Measurements from ENCODE around the gene SOX10. TPM values are rescaled to one million over a fixed set of nuclear protein-coding genes. Genes with fewer than 3 reads are reported as not detected.

SOX10 gene
- total and polyA plus RNA-seq, 2 donors from 2014 or later = 0.22 to 1.5 TPM

DNA sequence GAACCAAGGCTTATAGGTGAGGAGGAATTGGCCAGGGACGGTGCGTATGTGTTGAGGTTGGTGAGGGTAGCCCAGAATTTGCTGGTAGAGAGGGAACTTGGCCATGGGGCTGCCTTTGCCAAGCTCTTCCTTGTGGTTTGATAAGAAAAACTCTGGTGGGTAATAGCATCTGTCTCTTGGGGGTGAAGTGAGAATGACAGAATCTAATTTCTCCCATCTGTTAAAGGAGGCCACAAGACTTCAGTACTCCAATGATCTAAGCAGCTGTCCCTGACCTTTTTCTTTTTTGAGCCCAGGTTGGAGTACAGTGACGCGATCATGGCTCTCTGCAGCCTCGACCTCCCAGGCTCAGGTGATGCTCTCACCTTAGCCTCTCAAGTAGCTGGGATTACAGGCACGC lies 36.9 kb upstream of the SOX10 start:
- Histone ChIP-seq H3K27ac (ENCODE audit: low read depth in 2 of 2, low read length in 2 of 2) (no peak overlapping the region), H3K4me3 (ENCODE audit: low read length in 3 of 3) (no peak overlapping the region), H3K36me3 (ENCODE audit: control insufficient read depth in 2 of 3, insufficient read depth in 3 of 3, low read length in 3 of 3) (no peaks in the 10 kb centered on the region), H3K27me3 (ENCODE audit: control insufficient read depth, insufficient read depth, low read length) (no peaks in the 10 kb centered on the region), H3K9ac (ENCODE audit: low read length in 3 of 3) (no peak overlapping the region), H3K9me3 (ENCODE audit: control insufficient read depth in 2 of 3, insufficient read depth in 1 of 3, low read length in 3 of 3) (no peaks in the 10 kb centered on the region), H3K4me1 (ENCODE audit: control insufficient read depth in 2 of 3, insufficient read depth in 2 of 3, low read depth in 1 of 3, low read length in 3 of 3) (peaks cover 0 to 5% (median 4%) of the 10 kb centered on the region in 3 donors)
- intact Hi-C loops (cut with DNase I) = no loop called here
- DNase-seq (no peak), FAIRE-seq (no peak)
- no peak for TF ChIP-seq CTCF (IDR thresholded peaks at IDR 0.05; ENCODE audit: borderline replicate concordance, extremely low read depth, insufficient read depth)

DNA sequence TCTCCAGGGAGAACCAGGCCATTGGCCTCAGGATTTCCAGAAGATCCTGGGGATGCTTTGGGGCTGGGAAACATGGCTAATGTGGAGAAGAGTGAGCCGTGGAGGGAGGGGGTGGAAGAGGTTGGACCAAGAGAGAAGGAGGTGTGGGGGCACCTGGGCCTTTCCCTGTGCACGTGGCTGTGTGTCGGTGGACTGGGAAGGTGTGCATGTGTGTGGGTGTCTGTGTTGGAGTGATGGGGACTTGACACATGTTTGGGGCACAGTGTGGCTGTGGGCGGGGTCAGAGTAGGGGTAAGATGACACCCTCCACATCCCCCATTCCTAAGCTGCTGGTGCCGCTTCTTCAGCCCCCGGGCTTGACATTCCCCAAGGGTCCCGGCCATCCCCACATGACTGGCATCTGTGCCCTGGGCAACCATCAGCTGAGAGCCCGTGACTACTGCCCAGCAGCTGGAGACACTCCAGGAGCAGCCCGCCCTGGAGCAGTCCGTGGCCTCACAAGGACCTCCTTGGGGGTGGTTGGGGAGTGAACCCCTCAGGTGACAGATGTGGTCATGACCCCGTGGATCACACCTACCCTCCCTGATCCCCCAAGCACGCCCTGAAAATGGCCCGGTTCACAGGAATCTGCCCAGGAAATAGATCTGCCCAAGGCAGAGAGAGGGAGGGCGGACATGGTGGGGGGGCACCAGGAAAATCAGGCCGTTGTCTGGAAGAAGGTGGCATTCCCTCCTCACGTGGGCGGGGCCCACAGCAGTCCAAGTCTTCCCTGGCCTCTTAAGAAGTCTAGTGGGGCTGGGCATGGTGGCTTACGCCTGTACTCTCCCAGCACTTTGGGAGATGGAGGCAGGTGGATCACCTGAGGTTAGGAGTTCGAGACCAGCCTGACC lies 34.8 kb upstream of the SOX10 start:
- no peak for DNase-seq
- no peak overlapping the region for H3K27ac ChIP-seq (ENCODE audit: low read depth in 2 of 2, low read length in 2 of 2)
- no peaks in the 10 kb centered on the region for H3K27me3 ChIP-seq (ENCODE audit: control insufficient read depth, insufficient read depth, low read length)

GRCh38 chr22:38017939-38018885 lies 33.9 kb upstream of the SOX10 start:
- Histone ChIP-seq H3K4me1 (ENCODE audit: control insufficient read depth in 2 of 3, insufficient read depth in 2 of 3, low read depth in 1 of 3, low read length in 3 of 3) (peaks cover 0 to 5% (median 4%) of the 10 kb centered on the region in 3 donors), H3K9ac (ENCODE audit: low read length in 3 of 3) (no peak overlapping the region), H3K27ac (ENCODE audit: low read depth in 2 of 2, low read length in 2 of 2) (no peak overlapping the region), H3K4me3 (ENCODE audit: low read length in 3 of 3) (no peak overlapping the region), H3K27me3 (ENCODE audit: control insufficient read depth, insufficient read depth, low read length) (no peaks in the 10 kb centered on the region), H3K9me3 (ENCODE audit: control insufficient read depth in 2 of 3, insufficient read depth in 1 of 3, low read length in 3 of 3) (no peaks in the 10 kb centered on the region), H3K36me3 (ENCODE audit: control insufficient read depth in 2 of 3, insufficient read depth in 3 of 3, low read length in 3 of 3) (no peaks in the 10 kb centered on the region)
- FAIRE-seq (no peak), DNase-seq (no peak)
- intact Hi-C loops (cut with DNase I) = no loop called here
- TF ChIP-seq CTCF (IDR thresholded peaks at IDR 0.05; ENCODE audit: borderline replicate concordance, extremely low read depth, insufficient read depth) = no peak

More for the DNA sequence above, 34.8 kb upstream of the SOX10 start:
- H3K36me3 ChIP-seq (ENCODE audit: control insufficient read depth in 2 of 3, insufficient read depth in 3 of 3, low read length in 3 of 3) = no peaks in the 10 kb centered on the region
- intact Hi-C loops (cut with DNase I) = no loop called here
- FAIRE-seq = no peak
- H3K9ac ChIP-seq (ENCODE audit: low read length in 3 of 3) = no peak overlapping the region
- H3K4me3 ChIP-seq (ENCODE audit: low read length in 3 of 3) = no peak overlapping the region
- peaks cover 0 to 5% (median 4%) of the 10 kb centered on the region in 3 donors for H3K4me1 ChIP-seq (ENCODE audit: control insufficient read depth in 2 of 3, insufficient read depth in 2 of 3, low read depth in 1 of 3, low read length in 3 of 3)
- no peak for TF ChIP-seq CTCF (IDR thresholded peaks at IDR 0.05; ENCODE audit: borderline replicate concordance, extremely low read depth, insufficient read depth)
- H3K9me3 ChIP-seq (ENCODE audit: control insufficient read depth in 2 of 3, insufficient read depth in 1 of 3, low read length in 3 of 3) = no peaks in the 10 kb centered on the region
